Transverse colon (tissue), 4 donors: ENCODE measurements around the gene MGMT. TPM values are rescaled to one million over a fixed set of nuclear protein-coding genes. Genes with fewer than 3 reads are reported as not detected.

ENCODE experiments used
- DNase-seq: peaks from one replicate; pipeline ENCODE4 v3.0.0-alpha.2; 2019
- H3K27ac ChIP-seq, 4 donors: fragments of 200-600 bp; sonication (generic); 2 replicates each; pipeline ENCODE4 v1.5.1; 2016 to 2018; ENCODE audit warnings: inconsistent platforms in 4 of 4
- H3K27me3 ChIP-seq: fragments of 200-600 bp; sonication (generic); 2 replicates; pipeline ENCODE4 v1.5.1; 2017; ENCODE audit warnings: inconsistent platforms
- H3K36me3 ChIP-seq, 4 donors: fragments of 200-600 bp; sonication (generic); 2 replicates each; pipeline ENCODE4 v1.5.1; 2017 to 2019; ENCODE audit warnings: inconsistent platforms in 4 of 4
- H3K4me1 ChIP-seq, 4 donors: fragments of 200-600 bp; sonication (generic); 2 replicates each; pipeline ENCODE4 v1.5.1; 2017 to 2020; ENCODE audit warnings: inconsistent platforms in 4 of 4
- H3K4me3 ChIP-seq, 4 donors: fragments of 200-600 bp; sonication (generic); 1 replicate in 1 of 4; 2 replicates in 3 of 4; pipeline versions ENCODE4 v1.5.1 to v1.6.1; 2017 to 2019; ENCODE audit warnings: inconsistent platforms in 4 of 4
- H3K9me3 ChIP-seq, 2 donors: fragments of 200-600 bp; sonication (generic); 2 replicates each; pipeline ENCODE4 v1.5.1; 2017 to 2019; ENCODE audit warnings: inconsistent platforms in 2 of 2
- EP300 ChIP-seq: sonication (generic); formaldehyde crosslinking; IDR thresholded peaks from one replicate; pipeline ENCODE4 v1.6.1; 2017; ENCODE audit warnings: antibody characterized with exemption, low read depth
- POLR2A ChIP-seq: fragments of 450-650 bp; IDR thresholded peaks from one replicate; pipeline ENCODE4 v1.6.1; 2016; ENCODE audit warnings: antibody characterized with exemption, mild to moderate bottlenecking, moderate library complexity
- POLR2AphosphoS5 ChIP-seq, 3 donors: sonication (generic); formaldehyde crosslinking; IDR thresholded peaks; one replicate each; pipeline ENCODE4 v1.6.1; 2016; ENCODE audit warnings: antibody characterized with exemption in 3 of 3
- WGBS, 2 donors: methylation state at CpG; one replicate each; pipeline ENCODE4 v1.1.5; 2018; ENCODE audit warnings: low coverage in 1 of 2; 5-methylcytosine and 5-hydroxymethylcytosine counted together
- in situ Hi-C, 4 donors: fragments of 200-750 bp; cut with MboI; loops; one replicate each; pipeline versions ENCODE4 v1.15.0 to v1.15.1; 2017; ENCODE audit warnings: low sequenced_read_pairs in 3 of 4, low pct_ligation_motif_present in 1 of 4, low pct_unique_long_range_greater_than_20kb in 1 of 4
- intact Hi-C: fragments of 100-400 bp; cut with DNase I; formaldehyde crosslinking; loops from one replicate; pipeline ENCODE4 v1.15.1; 2023; ENCODE audit warnings: low total_unique reads
- total RNA-seq, 4 donors: library from RNA; depleted of rRNA; stranded (reverse); fragments of >200 nt; gene quantifications; one replicate each; pipeline ENCODE4 v1.1.0, GENCODE V29; 2016
- TF ChIP-seq, protein P1 (sequence below), 5 experiments: fragments of 200-600 bp in 3 of 5; fragments of 450-650 bp in 2 of 5; sonication (generic) in 3 of 5; IDR thresholded peaks; 1 replicate in 2 of 5; 2 replicates in 3 of 5; pipeline ENCODE4 v1.5.1; 2016 to 2017; ENCODE audit warnings: antibody characterized with exemption in 5 of 5, inconsistent platforms in 3 of 5, mild to moderate bottlenecking in 2 of 5, moderate library complexity in 1 of 5

The MGMT gene
- total RNA-seq, 4 donors from 2014 or later: 6.6 to 28.9 (median 14.0) TPM

- no peaks in the 10 kb centered on the region for H3K4me1 ChIP-seq
- in situ Hi-C loops: no loop called here
- no peaks in the 10 kb centered on the region for H3K9me3 ChIP-seq
- intact Hi-C loops: no loop called here
- TF ChIP-seq POLR2A (no peak), POLR2AphosphoS5 (IDR thresholded peaks at IDR 0.05) (no peak), EP300 (no peak)
- TF ChIP-seq, protein P1, sequence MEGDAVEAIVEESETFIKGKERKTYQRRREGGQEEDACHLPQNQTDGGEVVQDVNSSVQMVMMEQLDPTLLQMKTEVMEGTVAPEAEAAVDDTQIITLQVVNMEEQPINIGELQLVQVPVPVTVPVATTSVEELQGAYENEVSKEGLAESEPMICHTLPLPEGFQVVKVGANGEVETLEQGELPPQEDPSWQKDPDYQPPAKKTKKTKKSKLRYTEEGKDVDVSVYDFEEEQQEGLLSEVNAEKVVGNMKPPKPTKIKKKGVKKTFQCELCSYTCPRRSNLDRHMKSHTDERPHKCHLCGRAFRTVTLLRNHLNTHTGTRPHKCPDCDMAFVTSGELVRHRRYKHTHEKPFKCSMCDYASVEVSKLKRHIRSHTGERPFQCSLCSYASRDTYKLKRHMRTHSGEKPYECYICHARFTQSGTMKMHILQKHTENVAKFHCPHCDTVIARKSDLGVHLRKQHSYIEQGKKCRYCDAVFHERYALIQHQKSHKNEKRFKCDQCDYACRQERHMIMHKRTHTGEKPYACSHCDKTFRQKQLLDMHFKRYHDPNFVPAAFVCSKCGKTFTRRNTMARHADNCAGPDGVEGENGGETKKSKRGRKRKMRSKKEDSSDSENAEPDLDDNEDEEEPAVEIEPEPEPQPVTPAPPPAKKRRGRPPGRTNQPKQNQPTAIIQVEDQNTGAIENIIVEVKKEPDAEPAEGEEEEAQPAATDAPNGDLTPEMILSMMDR (IDR thresholded peaks at IDR 0.05): no peak
- whole genome bisulfite sequencing, 2 donors: 72 to 84% methylated on average over 2 to 8 of the region's 8 CpGs
- no peak overlapping the region for H3K4me3 ChIP-seq
- H3K27me3 ChIP-seq: no peaks in the 10 kb centered on the region
- DNase-seq: no peak
- H3K27ac ChIP-seq: no peak overlapping the region
- no peaks in the 10 kb centered on the region for H3K36me3 ChIP-seq
Measured at GRCh38 chr10:129546106-129546505, 79.1 kb downstream of the MGMT start.

- Histone ChIP-seq H3K4me3 (no peak overlapping the region), H3K27me3 (no peaks in the 10 kb centered on the region), H3K27ac (no peak overlapping the region), H3K36me3 (no peaks in the 10 kb centered on the region), H3K9me3 (no peaks in the 10 kb centered on the region), H3K4me1 (no peaks in the 10 kb centered on the region)
- TF ChIP-seq EP300 (no peak), POLR2AphosphoS5 (IDR thresholded peaks at IDR 0.05) (no peak), POLR2A (no peak)
- TF ChIP-seq, protein P1 (IDR thresholded peaks at IDR 0.05): no peak
- DNase-seq: no peak
- 77 to 81% methylated on average over 4 to 7 of the region's 7 CpGs for WGBS, 2 donors
- intact Hi-C loops: no loop called here
- in situ Hi-C loops: no loop called here
Measured at GRCh38 chr10:129547608-129548007, 80.6 kb downstream of the MGMT start.

DNA sequence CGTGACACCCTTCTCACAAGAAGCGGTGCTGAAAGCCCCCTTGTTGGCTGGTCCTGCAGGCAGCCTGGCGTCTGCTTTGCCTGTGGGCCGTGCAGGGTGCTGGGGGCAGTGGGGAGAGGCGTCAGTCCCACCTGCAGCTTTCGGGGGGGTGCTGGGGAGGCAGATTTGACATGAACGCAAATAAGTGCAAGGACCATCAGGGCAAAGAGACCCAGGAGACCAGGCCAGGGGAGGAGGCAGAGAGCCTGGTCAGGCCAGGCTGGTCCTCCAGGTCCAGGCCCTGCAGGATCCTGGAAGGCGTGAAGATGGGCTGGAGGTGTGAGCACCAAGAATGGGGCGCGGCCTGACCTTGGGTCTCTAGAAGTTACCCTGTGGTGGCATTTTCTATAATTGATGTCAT is 81.6 kb downstream of the MGMT start:
- Histone ChIP-seq H3K4me3 (no peak overlapping the region), H3K9me3 (no peaks in the 10 kb centered on the region), H3K36me3 (no peaks in the 10 kb centered on the region), H3K27ac (no peak overlapping the region), H3K4me1 (no peaks in the 10 kb centered on the region), H3K27me3 (no peaks in the 10 kb centered on the region)
- TF ChIP-seq POLR2A (no peak), EP300 (no peak), POLR2AphosphoS5 (IDR thresholded peaks at IDR 0.05) (no peak)
- TF ChIP-seq, protein P1 (IDR thresholded peaks at IDR 0.05): no peak
- DNase-seq: no peak
- 89 to 100% methylated on average over 2 to 10 of the region's 10 CpGs for WGBS, 2 donors
- intact Hi-C loops: no loop called here
- in situ Hi-C loops: no loop called here

DNA sequence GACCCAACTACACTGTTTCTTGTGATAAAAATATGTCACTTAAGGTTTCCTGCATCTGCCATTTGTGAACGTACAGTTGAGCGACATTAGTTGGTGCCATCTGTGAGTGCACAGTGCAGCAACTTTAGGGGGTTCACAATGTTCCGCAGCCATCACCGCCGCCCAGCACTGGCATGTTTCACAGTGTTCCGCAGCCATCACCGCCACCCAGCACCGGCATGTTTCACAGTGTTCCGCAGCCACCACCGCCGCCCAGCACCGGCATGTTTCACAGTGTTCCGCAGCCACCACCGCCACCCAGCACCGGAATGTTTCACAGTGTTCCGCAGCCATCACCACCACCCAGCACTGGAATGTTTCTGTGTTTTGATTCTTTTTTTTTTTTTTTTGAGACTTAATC is 83.0 kb downstream of the MGMT start:
- no peaks in the 10 kb centered on the region for H3K27me3 ChIP-seq
- in situ Hi-C loops (no loop called here), intact Hi-C loops (no loop called here)
- TF ChIP-seq POLR2A: no peak
- 95 to 100% methylated on average over 1 to 16 of the region's 16 CpGs for WGBS, 2 donors
- H3K9me3 ChIP-seq: no peaks in the 10 kb centered on the region
- H3K4me3 ChIP-seq: no peak overlapping the region
- no peak for DNase-seq
- no peak overlapping the region for H3K27ac ChIP-seq
- H3K36me3 ChIP-seq: no peaks in the 10 kb centered on the region
- H3K4me1 ChIP-seq: no peaks in the 10 kb centered on the region

DNA sequence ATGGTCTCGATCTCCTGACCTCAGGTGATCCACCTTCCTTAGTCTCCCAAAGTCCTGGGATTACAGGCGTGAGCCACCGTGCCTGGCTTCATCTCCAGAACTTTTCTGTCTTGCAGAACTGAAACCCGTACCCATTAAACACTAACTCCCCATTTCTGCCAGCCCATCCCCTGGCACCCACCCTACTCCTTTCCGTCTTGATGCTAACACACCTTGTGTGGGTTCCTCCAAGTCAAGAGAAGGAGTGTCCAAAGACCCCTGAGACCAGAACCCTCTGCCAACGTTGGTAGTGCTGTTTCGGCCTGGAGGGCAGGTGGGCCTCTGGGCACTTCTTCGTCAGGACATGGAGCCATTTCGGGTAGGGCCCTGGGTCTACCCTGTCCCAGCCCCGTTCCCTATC is 83.6 kb downstream of the MGMT start:
- no peaks in the 10 kb centered on the region for H3K4me1 ChIP-seq
- TF ChIP-seq EP300 (no peak), POLR2AphosphoS5 (IDR thresholded peaks at IDR 0.05) (no peak), POLR2A (no peak)
- TF ChIP-seq, protein P1 (IDR thresholded peaks at IDR 0.05): no peak
- no peak overlapping the region for H3K4me3 ChIP-seq
- no peaks in the 10 kb centered on the region for H3K9me3 ChIP-seq
- no peak for DNase-seq
- 92 to 94% methylated on average over 4 to 10 of the region's 10 CpGs for WGBS, 2 donors
- in situ Hi-C loops: no loop called here
- intact Hi-C loops: loop anchor here (1.0 kb wide), 1 partner anchor 28 kb away; no protein-coding TSS in a partner anchor
- H3K36me3 ChIP-seq: no peaks in the 10 kb centered on the region
- H3K27ac ChIP-seq: no peak overlapping the region
- H3K27me3 ChIP-seq: no peaks in the 10 kb centered on the region
